Measurements from ENCODE around the gene ZNF280B. TPM values are rescaled to one million over a fixed set of nuclear protein-coding genes. Genes with fewer than 3 reads are reported as not detected.
"Not testable (repeated sequence)": the region's sequence is repeated elsewhere in the genome, so short reads cannot be mapped to it uniquely, and the experiment has no call there.

The ZNF280B gene
- total RNA-seq, 2 experiments from 2014 or later = 2.1 to 2.4 TPM

GRCh38 chr22:22532547-22533071 lies 24.1 kb upstream of the ZNF280B start:
- POLR2A ChIA-PET; H3K36me3 Mint-ChIP-seq; H3K9me3 Mint-ChIP-seq; H3K4me1 Mint-ChIP-seq (ENCODE audit: low read depth); DNase-seq; intact Hi-C loops (cut with micrococcal nuclease); H3K4me3 Mint-ChIP-seq; H3K27ac Mint-ChIP-seq; H3K27me3 Mint-ChIP-seq: not testable (repeated sequence)
- CTCF ChIA-PET = interaction anchor here (0.5 kb wide), 1 partner anchor 25 kb away, joined by 4 read pairs; no protein-coding TSS in a partner anchor

- ChIA-PET CTCF (interaction anchor here (0.6 kb wide), 1 partner anchor 84 kb away, joined by 3 read pairs; no protein-coding TSS in a partner anchor), POLR2A (interaction anchor here (0.6 kb wide), 1 partner anchor 169 kb away, joined by 4 read pairs; no protein-coding TSS in a partner anchor)
- no peaks in the 10 kb centered on the region for H3K9me3 Mint-ChIP-seq
- no peaks in the 10 kb centered on the region for H3K36me3 Mint-ChIP-seq
- H3K4me1 Mint-ChIP-seq (ENCODE audit: low read depth) = no peaks in the 10 kb centered on the region
- no peak for DNase-seq
- peaks cover 3% of the 10 kb centered on the region for H3K27me3 Mint-ChIP-seq
- intact Hi-C loops (cut with micrococcal nuclease) = no loop called here
- H3K4me3 Mint-ChIP-seq = no peak overlapping the region
- no peak overlapping the region for H3K27ac Mint-ChIP-seq
Observed at GRCh38 chr22:22531770-22532546, 23.4 kb upstream of the ZNF280B start.

GRCh38 chr22:22528780-22529179 lies 20.2 kb upstream of the ZNF280B start:
- H3K9me3 Mint-ChIP-seq = no peaks in the 10 kb centered on the region
- CTCF ChIA-PET = interaction anchor here (0.5 kb wide), 1 partner anchor 58 kb away, joined by 3 read pairs; no protein-coding TSS in a partner anchor
- intact Hi-C loops (cut with micrococcal nuclease) = no loop called here
- H3K4me3 Mint-ChIP-seq = no peak overlapping the region
- no peaks in the 10 kb centered on the region for H3K4me1 Mint-ChIP-seq (ENCODE audit: low read depth)
- no peaks in the 10 kb centered on the region for H3K36me3 Mint-ChIP-seq
- POLR2A ChIA-PET = no interaction called here
- no peak overlapping the region for H3K27ac Mint-ChIP-seq
- no peak for DNase-seq
- peaks cover 5% of the 10 kb centered on the region for H3K27me3 Mint-ChIP-seq

GRCh38 chr22:22527312-22527711 lies 18.8 kb upstream of the ZNF280B start:
- POLR2A ChIA-PET = no interaction called here
- no peak for DNase-seq
- intact Hi-C loops (cut with micrococcal nuclease) = no loop called here

GRCh38 chr22:22526125-22526912 lies 17.8 kb upstream of the ZNF280B start:
- Mint-ChIP-seq H3K36me3 (no peaks in the 10 kb centered on the region), H3K27ac (no peak overlapping the region), H3K4me1 (ENCODE audit: low read depth) (no peaks in the 10 kb centered on the region), H3K9me3 (no peaks in the 10 kb centered on the region), H3K4me3 (no peak overlapping the region), H3K27me3 (peaks cover 7% of the 10 kb centered on the region)
- no peak for DNase-seq
- ChIA-PET CTCF (no interaction called here), POLR2A (no interaction called here)
- intact Hi-C loops (cut with micrococcal nuclease) = no loop called here

More at GRCh38 chr22:22527312-22527711, 18.8 kb upstream of the ZNF280B start:
- Mint-ChIP-seq H3K27me3 (peaks cover 7% of the 10 kb centered on the region), H3K36me3 (no peaks in the 10 kb centered on the region), H3K9me3 (no peaks in the 10 kb centered on the region), H3K27ac (no peak overlapping the region), H3K4me3 (no peak overlapping the region), H3K4me1 (ENCODE audit: low read depth) (no peaks in the 10 kb centered on the region)
- CTCF ChIA-PET = no interaction called here

- POLR2A ChIA-PET = no interaction called here
- no peaks in the 10 kb centered on the region for H3K9me3 Mint-ChIP-seq
- H3K27me3 Mint-ChIP-seq = peaks cover 5% of the 10 kb centered on the region
- no peak overlapping the region for H3K4me3 Mint-ChIP-seq
- H3K27ac Mint-ChIP-seq = no peak overlapping the region
- no peaks in the 10 kb centered on the region for H3K4me1 Mint-ChIP-seq (ENCODE audit: low read depth)
- intact Hi-C loops (cut with micrococcal nuclease) = no loop called here
- H3K36me3 Mint-ChIP-seq = no peaks in the 10 kb centered on the region
- no peak for DNase-seq
- CTCF ChIA-PET = no interaction called here
Observed at GRCh38 chr22:22523494-22523893, 15.0 kb upstream of the ZNF280B start.

- peaks cover 7% of the 10 kb centered on the region for H3K27me3 Mint-ChIP-seq
- H3K4me3 Mint-ChIP-seq = no peak overlapping the region
- no peaks in the 10 kb centered on the region for H3K4me1 Mint-ChIP-seq (ENCODE audit: low read depth)
- ChIA-PET CTCF (interaction anchor here (2.2 kb wide), 1 partner anchor 13 kb away, joined by 5 read pairs; the partner anchor contains the start of gene ZNF280B), POLR2A (no interaction called here)
- H3K9me3 Mint-ChIP-seq = no peaks in the 10 kb centered on the region
- no peaks in the 10 kb centered on the region for H3K36me3 Mint-ChIP-seq
- DNase-seq = no peak
- intact Hi-C loops (cut with micrococcal nuclease) = no loop called here
- no peak overlapping the region for H3K27ac Mint-ChIP-seq
Observed at GRCh38 chr22:22521631-22522030, 13.1 kb upstream of the ZNF280B start.

- ChIA-PET CTCF (interaction anchor here (0.9 to 2.2 kb wide), 2 partner anchors 12 kb away, joined by 4 to 5 read pairs; partner anchors contain the start of gene ZNF280B), POLR2A (no interaction called here)
- no peaks in the 10 kb centered on the region for H3K9me3 Mint-ChIP-seq
- H3K36me3 Mint-ChIP-seq = no peaks in the 10 kb centered on the region
- no peak overlapping the region for H3K27ac Mint-ChIP-seq
- H3K4me1 Mint-ChIP-seq (ENCODE audit: low read depth) = no peaks in the 10 kb centered on the region
- no peak overlapping the region for H3K4me3 Mint-ChIP-seq
- DNase-seq = no peak
- intact Hi-C loops (cut with micrococcal nuclease) = no loop called here
- peaks cover 8% of the 10 kb centered on the region for H3K27me3 Mint-ChIP-seq
Observed at GRCh38 chr22:22520667-22521602, 12.4 kb upstream of the ZNF280B start.

- H3K27ac Mint-ChIP-seq = no peak within 1 kb of the TSS
- intact Hi-C loops (cut with micrococcal nuclease) = no loop called here
- no peaks in the 10 kb centered on the region for H3K9me3 Mint-ChIP-seq
- POLR2A ChIA-PET = no interaction called here
- H3K27me3 Mint-ChIP-seq = peaks cover 11% of the 10 kb centered on the region
- H3K36me3 Mint-ChIP-seq = no peaks in the 10 kb centered on the region
- no peaks in the 10 kb centered on the region for H3K4me1 Mint-ChIP-seq (ENCODE audit: low read depth)
- no peak within 1 kb of the TSS for H3K4me3 Mint-ChIP-seq
- DNase-seq = no peak
- CTCF ChIA-PET = interaction anchor here (0.9 to 1.4 kb wide), 3 partner anchors 11 to 97 kb away, joined by 4 read pairs; partner anchors contain the start of gene ZNF280B
Observed at GRCh38 chr22:22520020-22520656, 11.6 kb upstream of the ZNF280B start, which contains the start of gene ZNF280A. Gene ZNF280A (minus strand): TSS chr22:22520270. CDS start chr22:22515630, 4,640 bp downstream.

GRCh38 chr22:22519591-22519990 lies 11.0 kb upstream of the ZNF280B start:
- Mint-ChIP-seq H3K4me3 (no peak overlapping the region), H3K36me3 (no peaks in the 10 kb centered on the region), H3K27ac (no peak overlapping the region), H3K9me3 (no peaks in the 10 kb centered on the region), H3K27me3 (peaks cover 16% of the 10 kb centered on the region), H3K4me1 (ENCODE audit: low read depth) (no peaks in the 10 kb centered on the region)
- CTCF ChIA-PET = interaction anchor here (0.9 to 1.4 kb wide), 3 partner anchors 11 to 97 kb away, joined by 4 read pairs; partner anchors contain the start of gene ZNF280B
- no peak for DNase-seq
- POLR2A ChIA-PET = no interaction called here
- intact Hi-C loops (cut with micrococcal nuclease) = no loop called here

- no peaks in the 10 kb centered on the region for H3K9me3 Mint-ChIP-seq
- ChIA-PET POLR2A (no interaction called here), CTCF (no interaction called here)
- no peak for DNase-seq
- H3K4me1 Mint-ChIP-seq (ENCODE audit: low read depth) = no peaks in the 10 kb centered on the region
- no peaks in the 10 kb centered on the region for H3K36me3 Mint-ChIP-seq
- H3K27ac Mint-ChIP-seq = no peak overlapping the region
- H3K4me3 Mint-ChIP-seq = no peak overlapping the region
- intact Hi-C loops (cut with micrococcal nuclease) = no loop called here
- H3K27me3 Mint-ChIP-seq = peaks cover 17% of the 10 kb centered on the region
Observed at GRCh38 chr22:22516992-22517391, 8.4 kb upstream of the ZNF280B start.

All from activated CD4-positive, alpha-beta memory T cell treated with anti-CD3 and anti-CD28 coated beads for 36 hours (primary cell).